ENCODE data around the gene SENP7.

Gene SENP7

GRCh38 chr3:101292027-101292426 lies 221.0 kb downstream of the SENP7 start:
- H3K27ac ChIP-seq: no peak overlapping the region
- TF ChIP-seq, protein P1, sequence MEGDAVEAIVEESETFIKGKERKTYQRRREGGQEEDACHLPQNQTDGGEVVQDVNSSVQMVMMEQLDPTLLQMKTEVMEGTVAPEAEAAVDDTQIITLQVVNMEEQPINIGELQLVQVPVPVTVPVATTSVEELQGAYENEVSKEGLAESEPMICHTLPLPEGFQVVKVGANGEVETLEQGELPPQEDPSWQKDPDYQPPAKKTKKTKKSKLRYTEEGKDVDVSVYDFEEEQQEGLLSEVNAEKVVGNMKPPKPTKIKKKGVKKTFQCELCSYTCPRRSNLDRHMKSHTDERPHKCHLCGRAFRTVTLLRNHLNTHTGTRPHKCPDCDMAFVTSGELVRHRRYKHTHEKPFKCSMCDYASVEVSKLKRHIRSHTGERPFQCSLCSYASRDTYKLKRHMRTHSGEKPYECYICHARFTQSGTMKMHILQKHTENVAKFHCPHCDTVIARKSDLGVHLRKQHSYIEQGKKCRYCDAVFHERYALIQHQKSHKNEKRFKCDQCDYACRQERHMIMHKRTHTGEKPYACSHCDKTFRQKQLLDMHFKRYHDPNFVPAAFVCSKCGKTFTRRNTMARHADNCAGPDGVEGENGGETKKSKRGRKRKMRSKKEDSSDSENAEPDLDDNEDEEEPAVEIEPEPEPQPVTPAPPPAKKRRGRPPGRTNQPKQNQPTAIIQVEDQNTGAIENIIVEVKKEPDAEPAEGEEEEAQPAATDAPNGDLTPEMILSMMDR (conservative IDR thresholded peaks at IDR 0.05; ENCODE audit: low read depth, low read length): no peak
- H2AFZ ChIP-seq (ENCODE audit: low read depth): no peak overlapping the region
- no peak overlapping the region for H3K9ac ChIP-seq
- no peaks in the 10 kb centered on the region for H3K36me3 ChIP-seq (ENCODE audit: insufficient read depth)
- H3K79me2 ChIP-seq (ENCODE audit: insufficient read depth, low read depth): no peaks in the 10 kb centered on the region
- H3K27me3 ChIP-seq (ENCODE audit: insufficient read depth, low read depth): no peaks in the 10 kb centered on the region
- no peaks in the 10 kb centered on the region for H3K4me1 ChIP-seq (ENCODE audit: low read depth, poor library complexity, severe bottlenecking)
- no peaks in the 10 kb centered on the region for H4K20me1 ChIP-seq (ENCODE audit: insufficient read depth)
- H3K4me2 ChIP-seq: no peak overlapping the region
- H3K4me3 ChIP-seq (IDR thresholded peaks at IDR 0.05; ENCODE audit: insufficient read depth, low read depth, low read length): no peak overlapping the region

DNA sequence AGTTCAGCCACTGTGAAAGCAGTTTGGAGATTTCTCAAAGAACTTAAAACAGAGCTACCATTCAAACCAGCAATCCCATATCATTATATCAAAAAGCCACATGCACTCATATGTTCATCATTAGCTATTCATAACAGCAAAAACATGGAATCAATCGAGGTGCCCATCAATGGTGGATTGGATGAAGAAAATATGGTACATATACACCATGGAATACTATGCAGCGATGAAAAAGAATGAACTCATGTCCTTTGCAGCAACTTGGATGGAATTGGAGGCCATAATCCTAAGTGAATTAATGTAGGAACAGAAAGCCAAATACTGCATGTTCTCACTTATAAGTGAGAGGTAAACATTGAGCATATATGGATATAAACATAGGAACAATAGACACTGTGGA lies 224.7 kb downstream of the SENP7 start:
- H4K20me1 ChIP-seq (ENCODE audit: insufficient read depth): no peaks in the 10 kb centered on the region
- H3K4me2 ChIP-seq: no peak overlapping the region
- H2AFZ ChIP-seq (ENCODE audit: low read depth): no peak overlapping the region
- TF ChIP-seq, protein P1 (conservative IDR thresholded peaks at IDR 0.05; ENCODE audit: low read depth, low read length): no peak
- H3K4me1 ChIP-seq (ENCODE audit: low read depth, poor library complexity, severe bottlenecking): no peaks in the 10 kb centered on the region
- no peaks in the 10 kb centered on the region for H3K79me2 ChIP-seq (ENCODE audit: insufficient read depth, low read depth)
- H3K9ac ChIP-seq: no peak overlapping the region
- H3K36me3 ChIP-seq (ENCODE audit: insufficient read depth): no peaks in the 10 kb centered on the region
- no peaks in the 10 kb centered on the region for H3K27me3 ChIP-seq (ENCODE audit: insufficient read depth, low read depth)
- no peak overlapping the region for H3K27ac ChIP-seq
- H3K4me3 ChIP-seq (IDR thresholded peaks at IDR 0.05; ENCODE audit: insufficient read depth, low read depth, low read length): no peak overlapping the region

- H3K27ac ChIP-seq: no peak overlapping the region
- H2AFZ ChIP-seq (ENCODE audit: low read depth): no peak overlapping the region
- H3K4me3 ChIP-seq (IDR thresholded peaks at IDR 0.05; ENCODE audit: insufficient read depth, low read depth, low read length): no peak overlapping the region
- TF ChIP-seq, protein P1 (conservative IDR thresholded peaks at IDR 0.05; ENCODE audit: low read depth, low read length): no peak
- H3K79me2 ChIP-seq (ENCODE audit: insufficient read depth, low read depth): no peaks in the 10 kb centered on the region
- H3K4me2 ChIP-seq: no peak overlapping the region
- H3K27me3 ChIP-seq (ENCODE audit: insufficient read depth, low read depth): no peaks in the 10 kb centered on the region
- no peaks in the 10 kb centered on the region for H4K20me1 ChIP-seq (ENCODE audit: insufficient read depth)
- no peaks in the 10 kb centered on the region for H3K36me3 ChIP-seq (ENCODE audit: insufficient read depth)
- no peak overlapping the region for H3K9ac ChIP-seq
- H3K4me1 ChIP-seq (ENCODE audit: low read depth, poor library complexity, severe bottlenecking): no peaks in the 10 kb centered on the region
These were observed 228.3 kb downstream of the SENP7 start for GRCh38 chr3:101284757-101285156.

DNA sequence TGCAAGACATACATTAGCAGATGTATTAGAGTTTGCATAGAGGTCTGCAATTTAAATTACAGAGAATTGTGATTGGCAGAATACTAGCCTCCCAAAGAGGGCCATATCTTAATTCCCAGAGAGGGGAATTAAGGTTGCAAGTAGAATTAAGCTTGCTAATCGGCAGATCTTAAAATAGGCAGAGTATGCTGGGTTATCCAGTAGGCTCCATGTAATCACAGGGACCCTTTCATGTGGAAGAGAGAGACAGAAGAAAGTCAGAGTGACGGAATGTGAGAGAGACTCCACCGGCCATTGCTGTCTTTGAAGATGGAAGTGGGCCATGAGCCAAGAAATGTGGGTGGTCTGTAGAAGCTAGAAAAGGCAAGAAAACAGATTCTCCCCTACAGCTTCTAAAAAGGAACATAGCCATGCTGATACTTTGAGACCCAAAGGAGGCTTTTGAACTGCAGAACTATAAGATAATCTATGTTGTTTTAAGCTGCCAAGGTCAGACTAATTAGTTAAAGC lies 231.4 kb downstream of the SENP7 start:
- no peak overlapping the region for H2AFZ ChIP-seq (ENCODE audit: low read depth)
- TF ChIP-seq, protein P1 (conservative IDR thresholded peaks at IDR 0.05; ENCODE audit: low read depth, low read length): no peak
- H3K4me1 ChIP-seq (ENCODE audit: low read depth, poor library complexity, severe bottlenecking): no peaks in the 10 kb centered on the region
- H4K20me1 ChIP-seq (ENCODE audit: insufficient read depth): no peaks in the 10 kb centered on the region
- no peaks in the 10 kb centered on the region for H3K36me3 ChIP-seq (ENCODE audit: insufficient read depth)
- no peaks in the 10 kb centered on the region for H3K27me3 ChIP-seq (ENCODE audit: insufficient read depth, low read depth)
- H3K4me3 ChIP-seq (IDR thresholded peaks at IDR 0.05; ENCODE audit: insufficient read depth, low read depth, low read length): no peak overlapping the region
- no peak overlapping the region for H3K9ac ChIP-seq
- no peak overlapping the region for H3K27ac ChIP-seq
- H3K4me2 ChIP-seq: no peak overlapping the region
- no peaks in the 10 kb centered on the region for H3K79me2 ChIP-seq (ENCODE audit: insufficient read depth, low read depth)

Measured in KMS-11 (cell line).